ENCODE results near the gene FXYD7.

FXYD7 gene

GRCh38 chr19:35160629-35161433 lies 17.8 kb downstream of the FXYD7 start:
- H3K4me3 ChIP-seq (replicated peaks in 1 of 2; ENCODE audit: low read depth in 2 of 2, low read length in 2 of 2) = no peak overlapping the region
- DNase-seq (ENCODE audit: low read depth in 2 of 2) = no peak
- TF ChIP-seq CTCF (IDR thresholded peaks at IDR 0.05; ENCODE audit: low read depth, low read length) = no peak

- no peak overlapping the region for H3K4me3 ChIP-seq (replicated peaks in 1 of 2; ENCODE audit: low read depth in 2 of 2, low read length in 2 of 2)
- no peak for TF ChIP-seq CTCF (IDR thresholded peaks at IDR 0.05; ENCODE audit: low read depth, low read length)
These were observed 18.3 kb downstream of the FXYD7 start for GRCh38 chr19:35161434-35161743.

GRCh38 chr19:35162471-35163326 lies 19.6 kb downstream of the FXYD7 start:
- no peak for DNase-seq (ENCODE audit: low read depth in 2 of 2)
- no peak for TF ChIP-seq CTCF (IDR thresholded peaks at IDR 0.05; ENCODE audit: low read depth, low read length)
- H3K4me3 ChIP-seq (replicated peaks in 1 of 2; ENCODE audit: low read depth in 2 of 2, low read length in 2 of 2) = no peak overlapping the region

More at GRCh38 chr19:35161434-35161743, 18.3 kb downstream of the FXYD7 start:
- no peak for DNase-seq (ENCODE audit: low read depth in 2 of 2)

GRCh38 chr19:35164418-35164817 lies 21.4 kb downstream of the FXYD7 start:
- no peak for TF ChIP-seq CTCF (IDR thresholded peaks at IDR 0.05; ENCODE audit: low read depth, low read length)
- DNase-seq (ENCODE audit: low read depth in 2 of 2) = no peak
- H3K4me3 ChIP-seq (replicated peaks in 1 of 2; ENCODE audit: low read depth in 2 of 2, low read length in 2 of 2) = no peak overlapping the region

- H3K4me3 ChIP-seq (replicated peaks in 1 of 2; ENCODE audit: low read depth in 2 of 2, low read length in 2 of 2) = no peak overlapping the region
- no peak for TF ChIP-seq CTCF (IDR thresholded peaks at IDR 0.05; ENCODE audit: low read depth, low read length)
- no peak for DNase-seq (ENCODE audit: low read depth in 2 of 2)
These were observed 22.4 kb downstream of the FXYD7 start for GRCh38 chr19:35165200-35166058.
